CD8-positive, alpha-beta memory T cell (primary cell): ENCODE results near the gene ABHD17A. TPM values are rescaled to one million over a fixed set of nuclear protein-coding genes. Genes with fewer than 3 reads are reported as not detected.
"Not testable (repeated sequence)": the region's sequence is repeated elsewhere in the genome, so short reads cannot be mapped to it uniquely, and the experiment has no call there.

Source experiments
- CTCF ChIA-PET: fragments of 350-600 bp; sonication (Branson Sonifier 250); formaldehyde crosslinking; loops from one replicate; lab custom pipeline; 2021; ENCODE audit warnings: antibody characterized with exemption; lab: Charles Lee
- POLR2A ChIA-PET: fragments of 350-600 bp; sonication (Branson Sonifier 250); formaldehyde crosslinking; loops from one replicate; lab custom pipeline; 2021; ENCODE audit warnings: antibody characterized with exemption; lab: Charles Lee
- DNase-seq, 5 donors: peaks; one replicate each; pipeline versions ENCODE4 v3.0.0 to v3.0.0-alpha.2; 2020 to 2022; ENCODE audit warnings: mixed read lengths in 1 of 5
- H3K27ac ChIP-seq: one replicate; pipeline ENCODE4 v1.7.0; 2013; ENCODE audit warnings: low read depth, mild to moderate bottlenecking, low read length, moderate library complexity
- H3K27me3 ChIP-seq: 2 replicates; pipeline ENCODE4 v1.7.0; 2013; ENCODE audit warnings: low read length, mild to moderate bottlenecking; ENCODE audit not compliant: insufficient read depth, poor library complexity, severe bottlenecking
- H3K36me3 ChIP-seq: 2 replicates; pipeline ENCODE4 v1.7.0; 2013; ENCODE audit warnings: mild to moderate bottlenecking, low read length, moderate library complexity; ENCODE audit not compliant: insufficient read depth
- H3K4me1 ChIP-seq: 2 replicates; pipeline ENCODE4 v1.7.0; 2013; ENCODE audit warnings: mild to moderate bottlenecking, low read length, moderate library complexity; ENCODE audit not compliant: insufficient read depth
- H3K4me3 ChIP-seq: 2 replicates; pipeline ENCODE4 v1.7.0; 2013; ENCODE audit warnings: mild to moderate bottlenecking, low read length
- H3K9me3 ChIP-seq: 2 replicates; pipeline ENCODE4 v1.7.0; 2013; ENCODE audit warnings: mild to moderate bottlenecking, low read length
- H3K27ac Mint-ChIP-seq, 8 donors: one replicate each; pipeline ENCODE4 v1.8.0; 2020 to 2021; ENCODE audit warnings: mixed read lengths in 8 of 8, mild to moderate bottlenecking in 6 of 8, inconsistent platforms in 3 of 8, moderate library complexity in 3 of 8
- H3K27me3 Mint-ChIP-seq, 2 donors: one replicate each; pipeline ENCODE4 v1.8.0; 2020 to 2021; ENCODE audit warnings: mixed read lengths in 2 of 2, mild to moderate bottlenecking in 1 of 2, moderate library complexity in 1 of 2
- H3K36me3 Mint-ChIP-seq, 3 donors: one replicate each; pipeline ENCODE4 v1.8.0; 2020 to 2021; ENCODE audit warnings: mixed read lengths in 3 of 3, inconsistent platforms in 1 of 3, mild to moderate bottlenecking in 1 of 3
- H3K4me1 Mint-ChIP-seq, 3 donors: one replicate each; pipeline ENCODE4 v1.8.0; 2020 to 2021; ENCODE audit warnings: mixed read lengths in 3 of 3, inconsistent platforms in 1 of 3, mild to moderate bottlenecking in 1 of 3
- H3K4me3 Mint-ChIP-seq, 7 donors: one replicate each; pipeline ENCODE4 v1.8.0; 2020 to 2021; ENCODE audit warnings: mixed read lengths in 7 of 7, mild to moderate bottlenecking in 6 of 7, moderate library complexity in 4 of 7, inconsistent platforms in 2 of 7
- H3K9me3 Mint-ChIP-seq, 5 donors: one replicate each; pipeline ENCODE4 v1.8.0; 2020 to 2022; ENCODE audit warnings: mixed read lengths in 5 of 5, mild to moderate bottlenecking in 3 of 5, moderate library complexity in 2 of 5, inconsistent platforms in 1 of 5
- polyA plus RNA-seq: library from polyadenylated mRNA; unstranded; fragments of 300-500 nt; fragmentation: Illumina TruSeq; gene quantifications from one replicate; pipeline ENCODE4 v1.2.3, GENCODE V29; 2021
- total RNA-seq, 2 experiments: library from RNA; stranded (reverse); gene quantifications; one replicate each; pipeline ENCODE4 v1.2.3, GENCODE V29; 2021

The ABHD17A gene
- total and polyA plus RNA-seq, 3 experiments from 2014 or later = 105 to 252 (median 114) TPM

DNA sequence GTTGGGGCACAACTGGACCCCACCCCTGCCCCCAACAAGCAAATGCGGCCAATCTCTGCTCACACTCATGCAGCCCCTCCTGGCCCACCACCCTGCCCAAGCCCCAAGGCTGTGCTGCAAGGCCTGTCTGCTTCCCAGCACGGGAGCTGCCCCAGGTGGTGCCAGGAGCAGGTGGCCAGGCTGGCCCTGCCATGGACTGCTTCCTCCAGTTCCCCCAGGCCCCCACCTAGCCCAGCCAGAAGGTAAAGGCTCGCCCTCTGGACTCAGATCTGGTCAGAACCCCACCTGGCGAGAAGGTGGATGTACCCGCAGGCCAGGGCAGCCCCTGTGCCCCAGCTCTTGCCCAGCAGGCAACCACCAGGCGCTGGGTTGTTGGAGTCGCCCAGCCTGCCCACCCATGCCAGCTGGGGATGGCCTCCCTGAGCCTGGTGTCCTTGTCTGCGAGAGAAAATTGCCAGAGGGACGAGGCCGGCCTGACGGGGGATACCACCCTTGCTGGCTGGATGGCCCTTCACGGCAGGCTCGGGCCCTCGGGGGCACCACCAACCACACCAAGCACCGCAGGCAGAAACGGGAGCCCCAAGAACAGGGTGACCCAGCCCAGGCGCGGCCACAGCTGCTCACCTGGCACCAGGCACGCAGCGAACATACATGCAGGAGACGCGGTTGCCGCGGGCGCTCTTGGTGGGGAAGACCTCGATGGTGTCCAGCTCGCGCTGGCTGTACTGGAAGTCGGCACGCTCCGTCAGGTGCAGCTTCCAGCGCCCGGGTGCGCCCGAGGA lies 4.5 kb downstream of the ABHD17A start:
- peaks cover 37% of the 10 kb centered on the region for H3K4me1 ChIP-seq
- no peak overlapping the region for H3K4me3 ChIP-seq
- peaks cover 5% of the 10 kb centered on the region for H3K36me3 ChIP-seq
- H3K27ac ChIP-seq = no peak overlapping the region
- peak overlapping the region in 5 of 8 donors; percentile 7 to 89 (median 66) for H3K27ac Mint-ChIP-seq
- H3K9me3 ChIP-seq = no peaks in the 10 kb centered on the region
- no peak for DNase-seq
- peaks cover 32 to 54% (median 33%) of the 10 kb centered on the region in 3 donors for H3K4me1 Mint-ChIP-seq
- H3K9me3 Mint-ChIP-seq = peaks cover 0 to 5% (median 0%) of the 10 kb centered on the region in 5 donors
- H3K4me3 Mint-ChIP-seq = peak overlapping the region in 6 of 7 donors; percentile 18 to 58 (median 42)
- H3K36me3 Mint-ChIP-seq = peaks cover 3 to 48% (median 6%) of the 10 kb centered on the region in 3 donors
- H3K27me3 Mint-ChIP-seq = peaks cover 0 to 11% of the 10 kb centered on the region in 2 donors
- ChIA-PET CTCF (interaction anchor here (0.5 to 4.8 kb wide), 4 partner anchors 16 to 429 kb away, joined by 3 to 17 read pairs (median 6); no protein-coding TSS in a partner anchor), POLR2A (interaction anchor here (0.6 kb wide), 1 partner anchor 17 kb away, joined by 7 read pairs; no protein-coding TSS in a partner anchor)
- H3K27me3 ChIP-seq = no peaks in the 10 kb centered on the region

DNA sequence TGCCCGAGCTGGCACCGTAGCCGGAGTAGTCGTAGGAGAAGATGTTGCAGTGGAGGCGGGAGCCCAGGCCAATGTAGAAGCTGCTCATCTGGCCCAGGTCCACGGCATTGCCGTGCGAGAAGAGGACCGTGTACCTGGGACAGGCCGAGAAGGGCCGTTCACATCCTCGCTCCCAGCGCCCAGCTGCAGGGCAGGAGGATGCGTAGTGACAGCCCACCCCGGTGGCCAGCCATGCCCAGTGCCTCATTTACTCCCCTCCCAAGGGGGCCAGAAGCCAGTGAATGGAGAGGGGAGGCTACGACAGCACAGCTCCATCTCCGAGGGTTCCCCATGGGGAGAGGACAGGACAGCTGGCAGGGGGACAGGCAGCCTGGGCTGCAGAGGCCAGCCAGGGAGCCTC lies 5.3 kb downstream of the ABHD17A start:
- H3K9me3 Mint-ChIP-seq, DNase-seq, H3K36me3 ChIP-seq, H3K27me3 ChIP-seq, H3K4me3 ChIP-seq, H3K27ac ChIP-seq, CTCF ChIA-PET, H3K9me3 ChIP-seq: not testable (repeated sequence)
- Mint-ChIP-seq H3K36me3 (peaks cover 3 to 55% (median 6%) of the 10 kb centered on the region in 3 donors), H3K4me1 (peaks cover 35 to 54% (median 38%) of the 10 kb centered on the region in 3 donors), H3K4me3 (peak overlapping the region in 5 of 7 donors; percentile 12 to 73 (median 38)), H3K27me3 (peaks cover 0 to 11% of the 10 kb centered on the region in 2 donors), H3K27ac (peak overlapping the region in 4 of 8 donors; percentile 7 to 80 (median 48))
- POLR2A ChIA-PET = interaction anchor here (0.6 kb wide), 1 partner anchor 18 kb away, joined by 7 read pairs; no protein-coding TSS in a partner anchor
- peaks cover 35% of the 10 kb centered on the region for H3K4me1 ChIP-seq

DNA sequence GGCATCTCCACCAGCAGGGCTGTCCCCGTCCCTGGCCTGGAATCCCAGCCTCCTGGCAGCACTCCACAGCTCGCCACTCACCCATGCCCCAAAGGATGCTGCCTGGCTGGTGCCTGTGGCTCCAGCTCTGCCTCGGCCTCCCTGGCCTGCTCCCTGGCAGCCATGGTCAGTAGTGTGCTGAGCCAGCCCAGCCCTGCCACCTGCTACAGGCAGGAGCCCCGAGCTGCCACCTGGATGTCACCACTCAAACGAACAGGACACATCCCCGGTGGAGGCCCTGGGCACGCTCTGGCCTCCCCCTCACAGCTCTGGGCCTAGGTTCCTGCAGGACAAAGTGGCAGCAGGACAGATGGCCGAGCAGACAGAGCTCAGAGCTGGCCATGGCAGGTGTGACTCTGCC lies 6.7 kb downstream of the ABHD17A start:
- H3K4me3 ChIP-seq, POLR2A ChIA-PET, H3K27me3 ChIP-seq, DNase-seq, H3K27ac ChIP-seq, H3K9me3 Mint-ChIP-seq, CTCF ChIA-PET, H3K9me3 ChIP-seq, H3K36me3 ChIP-seq, H3K4me3 Mint-ChIP-seq: not testable (repeated sequence)
- Mint-ChIP-seq H3K27me3 (peaks cover 0 to 10% of the 10 kb centered on the region in 2 donors), H3K4me1 (peaks cover 38 to 58% (median 42%) of the 10 kb centered on the region in 3 donors), H3K27ac (peak overlapping the region in 1 of 8 donors; percentile 17), H3K36me3 (peaks cover 3 to 52% (median 4%) of the 10 kb centered on the region in 3 donors)
- peaks cover 40% of the 10 kb centered on the region for H3K4me1 ChIP-seq

DNA sequence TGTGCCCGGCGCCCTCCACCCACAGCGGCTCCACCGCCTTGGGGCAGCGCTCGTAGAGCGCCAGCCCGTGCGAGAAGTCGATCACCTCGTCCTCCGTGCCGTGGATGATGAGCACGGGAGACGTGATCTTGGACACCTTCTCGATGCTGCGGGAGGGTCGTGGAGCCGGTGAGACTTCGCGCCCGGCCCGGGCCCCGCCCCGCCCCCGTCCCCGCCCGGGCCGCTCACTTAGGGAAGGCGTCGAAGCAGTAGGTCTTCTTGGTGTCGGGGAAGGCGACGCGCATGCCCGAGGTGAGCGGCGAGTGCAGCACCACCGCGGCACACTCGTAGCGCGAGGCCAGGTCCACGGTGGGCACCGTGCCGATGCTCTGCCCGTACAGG lies 8.0 kb downstream of the ABHD17A start:
- not testable (repeated sequence) for H3K4me3 Mint-ChIP-seq, H3K9me3 ChIP-seq, DNase-seq, H3K27me3 Mint-ChIP-seq, H3K27ac Mint-ChIP-seq, H3K27me3 ChIP-seq, H3K9me3 Mint-ChIP-seq, H3K36me3 ChIP-seq, H3K27ac ChIP-seq, H3K4me3 ChIP-seq
- peaks cover 0 to 45% (median 0%) of the 10 kb centered on the region in 3 donors for H3K36me3 Mint-ChIP-seq
- H3K4me1 Mint-ChIP-seq = peaks cover 26 to 55% (median 29%) of the 10 kb centered on the region in 3 donors
- CTCF ChIA-PET = interaction anchor here (1.5 to 1.6 kb wide), 2 partner anchors 20 to 52 kb away, joined by 4 to 9 read pairs; no protein-coding TSS in a partner anchor
- POLR2A ChIA-PET = interaction anchor here (1.2 kb wide), 1 partner anchor 13 kb away, joined by 7 read pairs; no protein-coding TSS in a partner anchor
- peaks cover 40% of the 10 kb centered on the region for H3K4me1 ChIP-seq

DNA sequence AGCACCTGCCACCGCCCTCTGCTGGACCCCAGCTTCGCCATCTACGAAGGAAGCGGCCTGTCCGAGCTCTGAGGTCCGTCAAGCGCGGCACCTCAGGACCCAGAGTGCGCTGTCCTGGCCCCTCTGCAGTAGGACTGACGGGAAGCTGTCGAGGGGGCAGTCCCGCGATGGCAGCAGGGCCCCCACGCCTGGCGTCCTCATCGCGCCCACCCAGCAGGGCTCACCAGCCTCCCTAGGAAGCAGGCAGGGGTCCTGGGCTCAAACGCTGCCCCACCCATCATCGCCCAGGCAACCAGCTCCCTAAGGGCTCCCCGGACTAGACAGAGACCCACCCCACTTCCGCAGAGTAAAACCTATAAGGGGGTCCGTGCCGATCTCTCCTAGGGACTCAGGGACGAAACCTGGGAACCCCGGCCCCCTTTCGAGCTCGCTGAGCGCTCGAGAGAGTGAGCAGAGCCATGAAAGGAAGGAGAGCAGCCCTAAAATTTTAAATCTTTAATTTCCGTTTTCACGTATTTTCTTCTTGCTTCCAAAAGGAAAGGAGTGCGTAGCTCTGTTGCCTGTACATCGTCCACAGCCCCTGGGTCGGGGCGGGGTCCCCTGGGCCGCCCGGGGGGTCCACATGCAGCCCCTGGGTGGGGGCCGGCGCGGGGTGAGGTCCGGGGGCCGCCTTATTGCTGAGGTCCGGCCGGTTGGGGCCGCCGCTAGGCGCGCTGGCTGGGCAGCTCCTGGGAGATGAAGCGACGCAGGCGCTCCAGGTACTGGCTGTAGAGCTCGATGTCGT lies 8.6 kb downstream of the ABHD17A start:
- Histone ChIP-seq H3K4me1 (peaks cover 40% of the 10 kb centered on the region), H3K27ac (peak overlapping the region; percentile 86), H3K4me3 (peak overlapping the region; percentile 93)
- H3K9me3 ChIP-seq, H3K27me3 ChIP-seq, DNase-seq, H3K9me3 Mint-ChIP-seq, H3K27me3 Mint-ChIP-seq, H3K36me3 ChIP-seq: not testable (repeated sequence)
- Mint-ChIP-seq H3K4me3 (peak overlapping the region; percentile 93 to 97 (median 96)), H3K4me1 (peaks cover 22 to 51% (median 25%) of the 10 kb centered on the region in 3 donors), H3K36me3 (peaks cover 0 to 43% (median 0%) of the 10 kb centered on the region in 3 donors), H3K27ac (peak overlapping the region; percentile 92 to 98 (median 97))
- ChIA-PET CTCF (interaction anchor here (0.7 to 1.9 kb wide), 8 partner anchors 12 to 142 kb away, joined by 3 to 9 read pairs (median 4); no protein-coding TSS in a partner anchor), POLR2A (interaction anchor here (0.5 to 2.5 kb wide), 6 partner anchors 8 to 1678 kb away, joined by 3 to 20 read pairs (median 8); partner anchors contain the start of genes ABHD17A, ADAT3 and SCAMP4)

DNA sequence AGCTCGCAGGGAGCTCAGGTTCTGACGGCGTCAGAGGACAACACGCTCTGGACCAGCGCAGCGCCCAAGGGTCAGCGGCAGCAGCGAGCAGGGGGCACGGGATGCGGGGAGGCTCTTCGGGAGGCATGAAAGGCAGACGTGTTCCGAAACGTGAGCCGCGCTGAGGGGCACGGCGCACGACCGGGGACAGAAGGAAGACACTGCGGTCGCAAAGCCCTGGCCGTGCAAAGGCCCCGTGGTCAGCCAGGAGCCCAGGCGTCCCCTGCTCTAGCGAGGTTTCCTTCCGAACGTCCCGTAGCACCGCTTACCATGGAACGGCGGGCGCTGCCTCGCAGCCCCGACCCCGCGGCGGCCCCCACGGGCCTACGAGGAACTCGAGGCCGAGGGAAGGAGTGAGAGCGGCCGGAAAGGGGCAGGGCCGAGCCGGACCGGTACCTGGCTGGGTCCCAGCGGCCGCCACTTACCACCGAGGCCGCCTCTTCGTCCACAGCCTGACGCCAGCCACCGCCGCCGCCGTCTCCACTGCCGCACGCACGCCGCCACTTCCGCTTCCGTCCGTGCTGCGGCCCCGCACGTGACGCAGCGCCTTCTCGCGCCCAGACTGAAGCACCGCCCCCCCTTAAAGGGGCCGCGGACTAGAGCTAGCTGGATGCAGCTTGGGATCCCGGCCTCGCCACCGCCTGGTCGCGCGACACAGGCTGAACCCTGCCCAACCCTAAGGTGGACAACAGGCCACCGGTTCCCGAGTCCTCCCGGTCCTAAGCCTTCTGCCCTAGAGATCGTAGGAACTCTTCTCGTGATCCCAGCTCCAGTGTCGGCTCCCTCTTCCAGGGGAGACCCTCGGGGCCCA lies 9.4 kb downstream of the ABHD17A start:
- H3K4me3 Mint-ChIP-seq = peak overlapping the region; percentile 93 to 97 (median 96)
- POLR2A ChIA-PET = interaction anchor here (0.5 to 2.5 kb wide), 9 partner anchors 7 to 1679 kb away, joined by 3 to 20 read pairs (median 7); partner anchors contain the start of genes ABHD17A, ADAT3, SCAMP4 and TIMM13
- Histone ChIP-seq H3K27ac (peak overlapping the region; percentile 86), H3K9me3 (no peaks in the 10 kb centered on the region), H3K4me1 (peaks cover 38% of the 10 kb centered on the region), H3K36me3 (peaks cover 5% of the 10 kb centered on the region), H3K4me3 (peak overlapping the region; percentile 93), H3K27me3 (no peaks in the 10 kb centered on the region)
- CTCF ChIA-PET = interaction anchor here (0.7 to 1.9 kb wide), 16 partner anchors 8 to 194 kb away, joined by 3 to 10 read pairs (median 4); partner anchors contain the start of genes ADAT3 and SCAMP4
- H3K36me3 Mint-ChIP-seq = peaks cover 0 to 46% (median 0%) of the 10 kb centered on the region in 3 donors
- peaks cover 22 to 49% (median 25%) of the 10 kb centered on the region in 3 donors for H3K4me1 Mint-ChIP-seq
- peak; percentile 82 to 89 (median 86) for DNase-seq
- no peaks in the 10 kb centered on the region for H3K9me3 Mint-ChIP-seq
- H3K27ac Mint-ChIP-seq = peak overlapping the region; percentile 92 to 99 (median 98)
- peaks cover 0 to 5% of the 10 kb centered on the region in 2 donors for H3K27me3 Mint-ChIP-seq
